UCSD-AML1 (cell line): ENCODE measurements around the gene ZNF416.

ENCODE experiments used
- DNase-seq: peaks from one replicate; lab custom pipeline; 2025; ENCODE audit not compliant: unreplicated experiment; lab: John Stamatoyannopoulos, UW

The ZNF416 gene

GRCh38 chr19:57559404-57560025, 19.2 kb downstream of the ZNF416 start, which contains the start of gene ZNF550:
TSS of gene ZNF550 (minus strand) at chr19:57559863. CDS start at chr19:57559682, 181 bp downstream.
- peak; percentile 85 for DNase-seq

GRCh38 chr19:57559008-57559403, 19.7 kb downstream of the ZNF416 start:
- peak; percentile 30 for DNase-seq

DNA sequence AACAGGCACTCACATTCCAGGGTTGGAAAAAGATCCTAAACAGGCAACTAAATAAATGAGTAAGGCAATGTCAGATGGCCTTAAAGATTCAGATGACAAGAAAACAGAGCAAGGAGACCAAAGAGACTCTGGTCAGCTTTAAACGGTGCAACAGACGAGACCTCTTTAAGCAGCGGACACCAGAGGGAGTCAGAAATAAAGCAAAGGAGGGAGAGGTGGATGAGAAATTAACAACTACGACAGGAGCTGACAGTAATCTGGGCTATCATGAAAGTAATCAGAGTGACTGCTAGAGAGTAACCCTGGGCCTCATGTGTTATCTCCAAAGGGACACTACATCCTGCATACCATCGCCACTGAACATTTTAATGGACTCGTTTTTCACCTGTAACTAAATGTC, 20.2 kb downstream of the ZNF416 start:
- DNase-seq = no peak

DNA sequence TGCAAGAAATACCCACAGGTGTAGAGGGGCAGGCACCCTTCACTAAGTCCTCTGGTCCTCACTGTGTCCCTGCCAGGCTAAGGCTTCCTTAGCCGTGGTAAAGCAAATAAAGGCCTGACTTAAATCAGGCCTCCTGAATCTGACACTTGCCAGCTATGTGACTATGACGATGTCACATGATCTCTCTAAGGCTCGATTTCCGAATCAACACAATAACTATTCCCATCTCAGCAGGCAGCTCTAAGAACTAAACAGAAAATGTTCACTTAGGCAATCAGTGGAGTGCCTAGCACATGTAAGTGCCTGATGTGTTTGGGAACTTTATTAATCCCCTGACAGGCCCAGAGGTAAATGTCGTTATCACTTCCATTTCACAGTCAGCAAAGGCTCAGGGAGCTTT, 21.1 kb downstream of the ZNF416 start:
- no peak for DNase-seq

GRCh38 chr19:57552432-57552831, 26.3 kb downstream of the ZNF416 start:
- DNase-seq = no peak

DNA sequence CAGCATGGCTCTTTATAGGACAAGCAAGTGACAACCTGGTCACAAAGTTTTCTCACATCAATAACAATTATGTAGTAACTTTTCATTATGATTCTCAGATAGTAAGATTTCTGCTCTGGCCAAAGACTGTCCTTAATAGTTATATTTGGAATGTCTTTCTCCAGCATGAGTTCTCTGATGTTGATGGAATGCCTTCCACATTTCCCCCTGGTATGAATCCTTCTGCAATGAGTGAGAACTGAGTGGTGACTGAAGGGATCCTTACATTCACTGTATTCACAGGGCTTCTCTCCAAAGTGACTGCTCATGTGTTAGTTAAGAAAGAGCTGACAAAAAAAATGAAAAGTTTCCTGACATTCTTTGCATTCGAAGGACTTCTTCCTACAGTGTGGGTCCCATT, 32.2 kb downstream of the ZNF416 start:
- no peak for DNase-seq

DNA sequence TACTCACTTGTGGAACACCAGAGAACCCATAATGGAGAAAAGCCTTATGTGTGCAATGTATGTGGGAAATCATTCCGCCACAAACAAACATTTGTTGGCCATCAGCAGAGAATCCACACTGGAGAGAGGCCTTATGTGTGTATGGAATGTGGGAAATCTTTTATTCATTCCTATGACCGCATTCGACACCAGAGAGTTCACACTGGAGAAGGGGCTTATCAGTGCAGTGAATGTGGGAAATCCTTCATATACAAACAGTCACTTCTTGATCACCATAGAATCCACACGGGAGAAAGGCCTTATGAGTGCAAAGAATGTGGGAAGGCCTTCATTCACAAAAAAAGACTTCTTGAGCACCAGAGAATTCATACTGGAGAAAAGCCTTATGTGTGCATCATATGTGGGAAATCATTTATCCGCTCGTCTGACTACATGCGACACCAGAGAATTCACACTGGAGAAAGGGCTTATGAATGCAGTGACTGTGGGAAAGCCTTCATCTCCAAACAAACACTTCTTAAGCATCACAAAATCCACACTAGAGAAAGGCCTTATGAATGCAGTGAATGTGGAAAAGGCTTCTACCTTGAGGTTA, 40.7 kb downstream of the ZNF416 start:
- no peak for DNase-seq

DNA sequence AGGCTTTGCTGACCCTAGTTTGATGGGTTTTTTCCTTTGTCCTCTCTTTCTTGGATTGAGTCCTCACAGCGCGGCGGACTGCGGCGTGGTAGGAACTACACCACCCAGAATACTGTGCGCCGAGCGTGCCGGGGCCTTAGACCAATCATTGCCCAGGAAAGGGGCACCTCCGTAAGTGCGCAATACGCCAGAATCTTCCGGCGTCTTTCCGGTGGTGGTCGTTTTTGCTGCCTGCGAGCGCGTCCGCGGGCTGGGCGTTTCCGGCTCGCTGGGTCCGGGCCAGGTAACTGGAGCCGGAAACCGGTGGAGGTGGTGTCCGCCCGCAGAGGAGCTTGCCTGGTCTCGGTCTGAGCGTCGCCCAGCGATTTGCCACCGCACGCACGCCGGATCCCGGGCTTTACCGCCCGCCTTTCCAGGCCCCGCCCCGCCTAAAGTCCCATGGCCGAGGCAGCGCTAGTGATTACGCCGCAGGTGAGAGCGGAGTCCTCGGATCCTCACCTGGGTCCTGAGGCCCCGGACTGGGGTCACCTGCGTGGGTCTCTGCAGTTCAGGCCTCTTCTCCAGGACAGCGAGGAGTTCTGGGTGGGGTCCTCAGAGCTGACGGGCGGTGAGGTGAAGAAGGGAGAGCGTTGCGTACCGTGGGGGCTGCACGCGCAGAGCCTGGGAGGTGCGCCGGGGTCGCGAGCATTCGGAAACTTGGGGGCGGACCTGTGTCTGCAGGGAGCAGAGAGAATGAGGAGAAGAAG, 51.4 kb downstream of the ZNF416 start, which contains the start of gene ZNF549:
TSS of gene ZNF549 (plus strand) at position 221 of the 746 bp plus-strand sequence. CDS start at position 439, 218 bp downstream.
- peak; percentile 86 for DNase-seq
